Adrenal gland (tissue), 12 donors: ENCODE data around the gene FOSL2. TPM values are rescaled to one million over a fixed set of nuclear protein-coding genes. Genes with fewer than 3 reads are reported as not detected.

Experiments
- DNase-seq, 7 donors: peaks; one replicate each; pipeline ENCODE4 v3.0.0-alpha.2; 2019 to 2020
- H3K27ac ChIP-seq, 5 donors: fragments of 200-600 bp; sonication (generic) in 4 of 5; 1 replicate in 3 of 5; 2 replicates in 2 of 5; pipeline versions ENCODE4 v1.5.1 to v1.8.0; 2016 to 2020; ENCODE audit warnings: mild to moderate bottlenecking in 1 of 5
- H3K27me3 ChIP-seq: fragments of 200-600 bp; 2 replicates; pipeline ENCODE4 v1.8.0; 2021
- H3K36me3 ChIP-seq, 2 donors: fragments of 200-600 bp; replicated peaks in 1 of 2; 1 replicate in 1 of 2; 2 replicates in 1 of 2; pipeline versions ENCODE4 v1.5.1 to v1.8.0; 2018 to 2022
- H3K4me1 ChIP-seq, 2 donors: fragments of 200-600 bp; replicated peaks in 1 of 2; 1 replicate in 1 of 2; 2 replicates in 1 of 2; pipeline versions ENCODE4 v1.5.1 to v1.8.0; 2018 to 2021
- H3K4me3 ChIP-seq, 4 donors: fragments of 200-600 bp; sonication (generic) in 3 of 4; one replicate each; pipeline ENCODE4 v1.5.1; 2016 to 2018
- H3K9me3 ChIP-seq, 3 donors: fragments of 200-600 bp; sonication (generic) in 1 of 3; replicated peaks in 1 of 3; 1 replicate in 2 of 3; 2 replicates in 1 of 3; pipeline versions ENCODE4 v1.5.1 to v1.8.0; 2016 to 2021
- POLR2A ChIP-seq, 2 donors: fragments of 450-650 bp; IDR thresholded peaks; one replicate each; pipeline ENCODE4 v1.6.1; 2017; ENCODE audit warnings: antibody characterized with exemption in 2 of 2, mild to moderate bottlenecking in 2 of 2, moderate library complexity in 1 of 2
- WGBS, 4 donors: extraction: QIAGEN DNeasy Blood & Tissue Kit in 2 of 4; methylation state at CpG; one replicate each; pipeline versions ENCODE4 v1.1.5 to v1.1.7; 2013 to 2017; 5-methylcytosine and 5-hydroxymethylcytosine counted together
- intact Hi-C, 2 donors: fragments of 100-400 bp; cut with DNase I; formaldehyde crosslinking; loops; one replicate each; pipeline versions ENCODE4 v1.14.1 to v1.15.0; 2022 to 2023
- polyA plus RNA-seq, 3 donors: library from polyadenylated mRNA; stranded (reverse); fragments of 200-250 nt in 2 of 3; fragments of 350-450 nt in 1 of 3; fragmentation: Illumina TruSeq in 1 of 3; extraction: RNeasy Lipid Tissue Mini Kit (QIAGEN cat#74804) in 1 of 3; gene quantifications; one replicate each; pipeline ENCODE4 v1.2.3, GENCODE V29; 2013 to 2014
- total RNA-seq, 9 donors: library from RNA; depleted of rRNA in 4 of 9; stranded (reverse); fragments of >200 nt in 4 of 9; fragments of 120-200 nt in 1 of 9; fragmentation: NEBNext Ultra II Directional in 1 of 9; extraction: Animal tissue kit (Norgen Biotek cat#: 25700) in 1 of 9; gene quantifications; one replicate each; pipeline versions ENCODE4 v1.1.0 to v1.2.4, GENCODE V29; 2013 to 2023
- TF ChIP-seq, protein P1 (sequence below), 6 experiments: fragments of 450-650 bp in 4 of 6; fragments of 200-600 bp in 2 of 6; sonication (generic) in 1 of 6; IDR thresholded peaks; 1 replicate in 5 of 6; 2 replicates in 1 of 6; pipeline versions ENCODE4 v1.5.1 to v1.8.0; 2016 to 2021; ENCODE audit warnings: antibody characterized with exemption in 6 of 6, mild to moderate bottlenecking in 2 of 6, moderate library complexity in 1 of 6
- donor health status: healthy with polysubstance abuse.
- donor health status: Bipolar disorder and iron deficiency.
- donor health status: DM: yes; HTN: yes; CAD: no.
- donor health status: DM: no; HTN: no; CAD: no.
- donor health status: DM: no; HTN: no; CAD: no.
- donor health status: DM: yes; HTN: yes; CAD: no.

The FOSL2 gene
- total and polyA plus RNA-seq, 12 donors, result 66.9 to 760 (median 413) TPM

DNA sequence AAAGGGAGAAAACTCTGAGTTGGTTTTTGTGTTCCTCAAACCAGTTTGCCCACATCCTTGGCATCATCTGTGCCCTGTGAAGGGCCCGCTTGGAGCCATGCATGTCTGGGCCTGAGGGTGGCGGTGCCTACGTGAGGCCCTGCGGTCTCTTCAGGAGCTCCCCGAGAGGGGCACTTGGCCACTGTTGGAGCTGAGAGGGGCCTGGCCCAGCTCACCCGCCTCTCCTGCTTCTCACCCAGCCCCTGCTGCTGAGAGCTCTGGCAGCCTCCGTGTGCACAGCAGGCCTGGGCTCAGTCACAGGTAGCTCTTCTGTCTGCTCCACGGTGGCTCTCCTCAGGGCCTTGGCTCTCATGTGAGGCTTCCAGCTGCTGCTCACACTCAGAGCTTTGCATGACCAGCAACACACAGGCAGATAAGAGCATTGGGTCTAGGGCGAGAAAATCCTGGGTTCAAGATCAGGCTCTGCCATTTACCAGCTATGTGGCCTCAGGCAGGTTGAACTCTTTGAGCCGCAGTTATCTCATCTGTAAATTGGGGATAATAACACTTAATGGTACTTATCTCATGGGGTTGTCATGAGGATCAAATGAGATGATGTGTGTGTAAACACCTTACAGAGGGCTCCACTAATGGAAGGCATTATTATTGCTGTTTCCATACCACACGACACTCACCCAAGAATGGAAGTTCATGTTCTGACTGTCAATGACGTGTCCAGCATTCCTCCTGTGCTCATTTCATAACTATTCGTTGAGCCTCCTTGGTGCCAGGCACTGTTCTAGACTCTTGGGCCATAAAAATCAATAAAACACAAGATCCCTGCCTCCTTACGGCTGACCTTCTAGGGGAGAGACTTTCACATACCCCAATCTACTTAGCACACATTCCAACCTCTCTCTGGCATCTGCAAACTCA is 61.6 kb downstream of the FOSL2 start:
- intact Hi-C loops, result loop anchor here in 1 of 2 donors (5.0 kb wide), 1 partner anchor 752 kb away; no protein-coding TSS in a partner anchor
- no peaks in the 10 kb centered on the region for H3K36me3 ChIP-seq
- H3K4me3 ChIP-seq, result no peak overlapping the region
- 87 to 96% (median 92%) methylated on average over 5 to 14 of the region's 14 CpGs for WGBS, 4 donors
- no peaks in the 10 kb centered on the region for H3K27me3 ChIP-seq
- H3K4me1 ChIP-seq, result no peaks in the 10 kb centered on the region
- no peak for DNase-seq
- no peaks in the 10 kb centered on the region for H3K9me3 ChIP-seq
- TF ChIP-seq, protein P1, sequence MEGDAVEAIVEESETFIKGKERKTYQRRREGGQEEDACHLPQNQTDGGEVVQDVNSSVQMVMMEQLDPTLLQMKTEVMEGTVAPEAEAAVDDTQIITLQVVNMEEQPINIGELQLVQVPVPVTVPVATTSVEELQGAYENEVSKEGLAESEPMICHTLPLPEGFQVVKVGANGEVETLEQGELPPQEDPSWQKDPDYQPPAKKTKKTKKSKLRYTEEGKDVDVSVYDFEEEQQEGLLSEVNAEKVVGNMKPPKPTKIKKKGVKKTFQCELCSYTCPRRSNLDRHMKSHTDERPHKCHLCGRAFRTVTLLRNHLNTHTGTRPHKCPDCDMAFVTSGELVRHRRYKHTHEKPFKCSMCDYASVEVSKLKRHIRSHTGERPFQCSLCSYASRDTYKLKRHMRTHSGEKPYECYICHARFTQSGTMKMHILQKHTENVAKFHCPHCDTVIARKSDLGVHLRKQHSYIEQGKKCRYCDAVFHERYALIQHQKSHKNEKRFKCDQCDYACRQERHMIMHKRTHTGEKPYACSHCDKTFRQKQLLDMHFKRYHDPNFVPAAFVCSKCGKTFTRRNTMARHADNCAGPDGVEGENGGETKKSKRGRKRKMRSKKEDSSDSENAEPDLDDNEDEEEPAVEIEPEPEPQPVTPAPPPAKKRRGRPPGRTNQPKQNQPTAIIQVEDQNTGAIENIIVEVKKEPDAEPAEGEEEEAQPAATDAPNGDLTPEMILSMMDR (IDR thresholded peaks at IDR 0.05), result no peak
- no peak for TF ChIP-seq POLR2A (IDR thresholded peaks at IDR 0.05)
- H3K27ac ChIP-seq, result no peak overlapping the region

DNA sequence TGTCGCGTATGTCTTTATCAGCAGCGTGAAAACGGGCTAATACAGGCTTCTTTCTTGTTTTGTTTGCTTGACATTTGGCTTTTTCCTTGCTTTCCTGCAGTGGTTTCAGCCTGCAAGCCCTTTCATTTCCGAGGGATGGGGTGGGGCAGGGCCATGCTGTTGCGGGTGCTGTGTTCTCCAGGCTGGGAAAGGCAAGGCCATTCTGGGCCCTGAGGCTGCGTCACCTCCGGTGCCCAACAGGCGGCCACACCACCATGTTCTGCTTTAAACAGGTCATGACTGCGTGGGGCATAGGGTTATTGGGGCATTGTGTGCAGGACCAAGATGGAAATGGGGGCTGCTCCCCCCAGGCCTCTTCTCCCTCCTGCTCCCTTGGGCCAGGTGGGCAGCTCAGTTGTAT is 64.6 kb downstream of the FOSL2 start:
- TF ChIP-seq, protein P1 (IDR thresholded peaks at IDR 0.05), result no peak
- no peak for TF ChIP-seq POLR2A (IDR thresholded peaks at IDR 0.05)
- Histone ChIP-seq H3K4me1 (no peaks in the 10 kb centered on the region), H3K36me3 (no peaks in the 10 kb centered on the region), H3K27ac (no peak overlapping the region), H3K27me3 (no peaks in the 10 kb centered on the region), H3K4me3 (no peak overlapping the region), H3K9me3 (peaks cover 0 to 4% (median 0%) of the 10 kb centered on the region in 3 donors)
- WGBS, 4 donors, result 91 to 94% (median 92%) methylated on average over 6 to 10 of the region's 10 CpGs
- DNase-seq, result no peak
- intact Hi-C loops, result no loop called here

DNA sequence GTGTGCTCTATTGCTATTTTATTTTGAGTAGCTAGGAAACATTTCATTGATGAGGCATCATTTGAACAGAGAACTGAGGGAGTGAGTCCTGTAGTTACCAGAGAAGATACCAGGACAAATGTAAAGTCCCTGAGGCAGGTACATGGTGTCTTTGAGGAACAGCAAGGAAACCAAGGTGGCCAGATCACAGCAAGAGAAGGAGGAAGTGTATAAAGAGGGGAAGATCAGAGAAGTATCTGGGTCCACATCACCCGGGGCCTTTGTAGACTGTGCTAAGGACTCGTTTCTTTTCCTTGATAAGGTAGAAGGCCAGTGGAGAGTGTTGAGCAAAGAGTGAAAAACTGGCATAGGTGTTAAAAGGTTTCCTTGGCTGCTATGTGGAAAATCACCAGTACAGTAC is 68.4 kb downstream of the FOSL2 start:
- no peaks in the 10 kb centered on the region for H3K36me3 ChIP-seq
- no peaks in the 10 kb centered on the region for H3K27me3 ChIP-seq
- no peak overlapping the region for H3K27ac ChIP-seq
- no peak overlapping the region for H3K4me3 ChIP-seq
- 70 to 74% (median 72%) methylated on average over 2 of the region's 2 CpGs for WGBS, 4 donors
- no peaks in the 10 kb centered on the region for H3K4me1 ChIP-seq
- peaks cover 0 to 9% (median 0%) of the 10 kb centered on the region in 3 donors for H3K9me3 ChIP-seq
- no peak for TF ChIP-seq POLR2A (IDR thresholded peaks at IDR 0.05)
- TF ChIP-seq, protein P1 (IDR thresholded peaks at IDR 0.05), result no peak
- intact Hi-C loops, result no loop called here
- DNase-seq, result no peak

DNA sequence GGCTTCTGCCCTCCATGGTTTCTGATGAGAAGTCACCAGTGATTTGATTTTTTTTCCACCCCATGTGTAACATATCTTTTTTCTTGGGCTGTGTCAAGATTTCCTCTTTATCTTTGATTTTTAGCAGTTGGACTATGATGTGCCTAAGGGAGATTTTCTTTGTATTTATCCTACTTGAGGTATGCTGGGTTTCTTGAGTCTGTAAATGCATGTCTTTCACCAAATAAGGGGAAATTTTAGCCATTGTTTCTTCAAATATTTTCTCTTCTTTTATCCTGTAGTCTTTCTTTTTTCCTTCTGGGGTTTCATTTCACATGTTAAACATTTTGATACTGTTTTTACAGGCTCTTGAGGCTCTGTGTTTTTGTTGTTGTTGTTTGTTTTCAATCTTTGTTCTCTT is 69.5 kb downstream of the FOSL2 start:
- no peaks in the 10 kb centered on the region for H3K36me3 ChIP-seq
- no peak for DNase-seq
- no peak overlapping the region for H3K4me3 ChIP-seq
- peaks cover 0 to 9% (median 0%) of the 10 kb centered on the region in 3 donors for H3K9me3 ChIP-seq
- no peak overlapping the region for H3K27ac ChIP-seq
- intact Hi-C loops, result no loop called here
- no peaks in the 10 kb centered on the region for H3K27me3 ChIP-seq
- no peaks in the 10 kb centered on the region for H3K4me1 ChIP-seq
- no peak for TF ChIP-seq POLR2A (IDR thresholded peaks at IDR 0.05)
- TF ChIP-seq, protein P1 (IDR thresholded peaks at IDR 0.05), result no peak
